ENCODE data around the gene SLC16A11.

The SLC16A11 gene

DNA sequence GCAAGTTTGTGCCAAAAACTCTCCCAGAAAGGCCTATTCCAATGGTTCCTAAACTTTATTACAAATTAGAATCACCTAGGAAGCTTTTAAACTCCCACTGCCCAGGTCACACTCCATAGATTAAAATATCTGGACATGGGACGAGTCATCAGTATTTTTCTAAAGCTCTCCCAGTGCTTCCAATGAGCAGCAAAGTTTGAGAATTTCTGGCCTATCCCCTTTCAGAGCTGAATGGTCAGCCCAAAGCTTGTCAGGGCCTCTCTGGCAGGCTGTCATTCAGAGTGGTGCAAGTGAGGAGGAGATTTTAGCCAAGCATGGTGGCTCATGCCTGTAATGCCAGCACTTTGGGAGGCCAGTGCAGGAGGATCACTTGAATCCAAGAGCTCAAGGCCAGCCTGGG is 18.6 kb downstream of the SLC16A11 start:
- H3K4me2 ChIP-seq (ENCODE audit: low read depth, low read length): no peak overlapping the region
- H3K9me2 ChIP-seq (replicated peaks; ENCODE audit: insufficient read depth, low read length): no peaks in the 10 kb centered on the region
- no peak for DNase-seq
- H3K4me3 ChIP-seq (ENCODE audit: low read length): no peak overlapping the region
- H4K20me1 ChIP-seq (ENCODE audit: insufficient read depth, low read length): no peaks in the 10 kb centered on the region
- no peaks in the 10 kb centered on the region for H3K79me2 ChIP-seq (ENCODE audit: low read length)
- no peaks in the 10 kb centered on the region for H3K36me3 ChIP-seq (replicated peaks; ENCODE audit: insufficient read depth, low read length)
- H3K27ac ChIP-seq (ENCODE audit: low read length): no peak overlapping the region
- no peaks in the 10 kb centered on the region for H3K9me3 ChIP-seq (replicated peaks; ENCODE audit: insufficient read depth, low read length)
- H3F3A ChIP-seq (ENCODE audit: insufficient read depth, low read length): peaks cover 8% of the 10 kb centered on the region; the same call in 1 of the 2 replicates
- peaks cover 21% of the 10 kb centered on the region for H3K4me1 ChIP-seq (ENCODE audit: low read length)
- no peaks in the 10 kb centered on the region for H3K27me3 ChIP-seq (replicated peaks; ENCODE audit: insufficient read depth, low read length)
- no peak overlapping the region for H3K9ac ChIP-seq (ENCODE audit: low read length)
- TF ChIP-seq CTCF (IDR thresholded peaks at IDR 0.05; ENCODE audit: low read length) (no peak), EZH2 (optimal IDR thresholded peaks at IDR 0.05; ENCODE audit: low read depth, low read length) (no peak), EZH2phosphoT487 (IDR thresholded peaks at IDR 0.05; ENCODE audit: low read length) (no peak)
- no peak overlapping the region for H2AFZ ChIP-seq (ENCODE audit: low read length)

DNA sequence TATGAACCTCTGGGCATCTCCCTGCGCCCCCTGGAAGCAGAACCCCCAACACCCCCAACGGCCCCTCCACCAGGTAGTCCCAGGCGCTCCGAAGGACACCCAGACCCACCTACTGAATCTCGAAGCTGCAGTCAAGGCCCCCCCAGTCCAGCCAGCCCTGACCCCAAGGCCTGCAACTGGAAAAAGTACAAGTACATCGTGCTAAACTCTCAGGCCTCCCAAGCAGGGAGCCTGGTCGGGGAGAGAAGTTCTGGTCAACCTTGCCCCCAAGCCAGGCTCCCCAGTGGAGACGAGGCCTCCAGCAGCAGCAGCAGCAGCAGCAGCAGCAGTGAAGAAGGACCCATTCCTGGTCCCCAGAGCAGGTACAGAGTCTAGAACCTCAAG is 19.5 kb downstream of the SLC16A11 start:
- Histone ChIP-seq H3K9me3 (replicated peaks; ENCODE audit: insufficient read depth, low read length) (no peaks in the 10 kb centered on the region), H3K4me3 (ENCODE audit: low read length) (no peak overlapping the region), H3K79me2 (ENCODE audit: low read length) (no peaks in the 10 kb centered on the region), H3K4me2 (ENCODE audit: low read depth, low read length) (no peak overlapping the region), H3K27ac (ENCODE audit: low read length) (no peak overlapping the region), H3F3A (ENCODE audit: insufficient read depth, low read length) (peaks cover 8% of the 10 kb centered on the region; the same call in 1 of the 2 replicates), H3K9me2 (replicated peaks; ENCODE audit: insufficient read depth, low read length) (no peaks in the 10 kb centered on the region), H2AFZ (ENCODE audit: low read length) (no peak overlapping the region), H3K4me1 (ENCODE audit: low read length) (peaks cover 12% of the 10 kb centered on the region), H3K27me3 (replicated peaks; ENCODE audit: insufficient read depth, low read length) (no peaks in the 10 kb centered on the region), H4K20me1 (ENCODE audit: insufficient read depth, low read length) (no peaks in the 10 kb centered on the region), H3K36me3 (replicated peaks; ENCODE audit: insufficient read depth, low read length) (no peaks in the 10 kb centered on the region), H3K9ac (ENCODE audit: low read length) (no peak overlapping the region)
- TF ChIP-seq EZH2phosphoT487 (IDR thresholded peaks at IDR 0.05; ENCODE audit: low read length) (no peak), CTCF (IDR thresholded peaks at IDR 0.05; ENCODE audit: low read length) (no peak)
- no peak for DNase-seq

GRCh38 chr17:7023576-7024401 is 20.1 kb downstream of the SLC16A11 start:
- H3K4me3 ChIP-seq (ENCODE audit: low read length): no peak overlapping the region

More at GRCh38 chr17:7023576-7024401, 20.1 kb downstream of the SLC16A11 start:
- Histone ChIP-seq H3K4me1 (ENCODE audit: low read length) (peaks cover 11% of the 10 kb centered on the region), H3F3A (ENCODE audit: insufficient read depth, low read length) (peaks cover 8% of the 10 kb centered on the region; the same call in 1 of the 2 replicates), H3K27me3 (replicated peaks; ENCODE audit: insufficient read depth, low read length) (no peaks in the 10 kb centered on the region), H3K9me3 (replicated peaks; ENCODE audit: insufficient read depth, low read length) (no peaks in the 10 kb centered on the region), H3K79me2 (ENCODE audit: low read length) (no peaks in the 10 kb centered on the region), H3K9ac (ENCODE audit: low read length) (no peak overlapping the region), H2AFZ (ENCODE audit: low read length) (no peak overlapping the region), H4K20me1 (ENCODE audit: insufficient read depth, low read length) (no peaks in the 10 kb centered on the region), H3K9me2 (replicated peaks; ENCODE audit: insufficient read depth, low read length) (no peaks in the 10 kb centered on the region), H3K27ac (ENCODE audit: low read length) (no peak overlapping the region), H3K36me3 (replicated peaks; ENCODE audit: insufficient read depth, low read length) (no peaks in the 10 kb centered on the region), H3K4me2 (ENCODE audit: low read depth, low read length) (no peak overlapping the region)
- TF ChIP-seq EZH2phosphoT487 (IDR thresholded peaks at IDR 0.05; ENCODE audit: low read length) (no peak), CTCF (IDR thresholded peaks at IDR 0.05; ENCODE audit: low read length) (no peak), EZH2 (optimal IDR thresholded peaks at IDR 0.05; ENCODE audit: low read depth, low read length) (no peak)
- DNase-seq: peak; percentile 73
